Tibial nerve (tissue), 4 donors: Measurements from ENCODE around the gene SOX9.

Source experiments
- EP300 ChIP-seq, 2 donors: sonication (generic); formaldehyde crosslinking; IDR thresholded peaks; one replicate each; pipeline ENCODE4 v1.6.1; 2017; ENCODE audit warnings: antibody characterized with exemption in 2 of 2, mild to moderate bottlenecking in 1 of 2
- TF ChIP-seq, protein P1 (sequence below), 5 experiments: fragments of 200-600 bp in 3 of 5; fragments of 450-650 bp in 2 of 5; sonication (generic) in 3 of 5; IDR thresholded peaks; one replicate each; pipeline ENCODE4 v1.5.1; 2016 to 2019; ENCODE audit warnings: antibody characterized with exemption in 5 of 5, mild to moderate bottlenecking in 3 of 5, moderate library complexity in 2 of 5

GRCh38 chr17:72075995-72076677, 44.7 kb upstream of the SOX9 start:
- TF ChIP-seq EP300 (IDR thresholded peaks at IDR 0.05) = no peak
- TF ChIP-seq, protein P1, sequence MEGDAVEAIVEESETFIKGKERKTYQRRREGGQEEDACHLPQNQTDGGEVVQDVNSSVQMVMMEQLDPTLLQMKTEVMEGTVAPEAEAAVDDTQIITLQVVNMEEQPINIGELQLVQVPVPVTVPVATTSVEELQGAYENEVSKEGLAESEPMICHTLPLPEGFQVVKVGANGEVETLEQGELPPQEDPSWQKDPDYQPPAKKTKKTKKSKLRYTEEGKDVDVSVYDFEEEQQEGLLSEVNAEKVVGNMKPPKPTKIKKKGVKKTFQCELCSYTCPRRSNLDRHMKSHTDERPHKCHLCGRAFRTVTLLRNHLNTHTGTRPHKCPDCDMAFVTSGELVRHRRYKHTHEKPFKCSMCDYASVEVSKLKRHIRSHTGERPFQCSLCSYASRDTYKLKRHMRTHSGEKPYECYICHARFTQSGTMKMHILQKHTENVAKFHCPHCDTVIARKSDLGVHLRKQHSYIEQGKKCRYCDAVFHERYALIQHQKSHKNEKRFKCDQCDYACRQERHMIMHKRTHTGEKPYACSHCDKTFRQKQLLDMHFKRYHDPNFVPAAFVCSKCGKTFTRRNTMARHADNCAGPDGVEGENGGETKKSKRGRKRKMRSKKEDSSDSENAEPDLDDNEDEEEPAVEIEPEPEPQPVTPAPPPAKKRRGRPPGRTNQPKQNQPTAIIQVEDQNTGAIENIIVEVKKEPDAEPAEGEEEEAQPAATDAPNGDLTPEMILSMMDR (IDR thresholded peaks at IDR 0.05) = no peak
